ENCODE data around the gene LCLAT1.

DNA sequence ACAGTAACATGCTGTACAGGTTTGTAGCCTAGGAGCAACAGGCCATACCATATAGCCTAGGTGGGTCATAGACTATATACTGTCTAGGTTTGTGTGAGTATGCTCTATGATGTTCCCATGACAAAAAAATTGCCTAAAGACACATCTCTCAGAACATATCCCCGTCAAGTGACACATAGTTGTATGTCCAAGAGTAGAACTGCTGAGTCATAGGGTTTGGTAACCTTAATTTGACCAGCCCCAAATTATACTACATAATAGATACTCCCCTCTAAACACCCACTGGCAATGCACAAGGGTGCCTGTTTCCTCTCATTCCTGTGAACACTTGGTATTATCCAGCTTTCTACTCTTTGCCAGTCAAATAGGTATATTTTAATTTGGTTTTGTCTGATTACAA lies 161.6 kb downstream of the LCLAT1 start:
- TF ChIP-seq, protein P1, sequence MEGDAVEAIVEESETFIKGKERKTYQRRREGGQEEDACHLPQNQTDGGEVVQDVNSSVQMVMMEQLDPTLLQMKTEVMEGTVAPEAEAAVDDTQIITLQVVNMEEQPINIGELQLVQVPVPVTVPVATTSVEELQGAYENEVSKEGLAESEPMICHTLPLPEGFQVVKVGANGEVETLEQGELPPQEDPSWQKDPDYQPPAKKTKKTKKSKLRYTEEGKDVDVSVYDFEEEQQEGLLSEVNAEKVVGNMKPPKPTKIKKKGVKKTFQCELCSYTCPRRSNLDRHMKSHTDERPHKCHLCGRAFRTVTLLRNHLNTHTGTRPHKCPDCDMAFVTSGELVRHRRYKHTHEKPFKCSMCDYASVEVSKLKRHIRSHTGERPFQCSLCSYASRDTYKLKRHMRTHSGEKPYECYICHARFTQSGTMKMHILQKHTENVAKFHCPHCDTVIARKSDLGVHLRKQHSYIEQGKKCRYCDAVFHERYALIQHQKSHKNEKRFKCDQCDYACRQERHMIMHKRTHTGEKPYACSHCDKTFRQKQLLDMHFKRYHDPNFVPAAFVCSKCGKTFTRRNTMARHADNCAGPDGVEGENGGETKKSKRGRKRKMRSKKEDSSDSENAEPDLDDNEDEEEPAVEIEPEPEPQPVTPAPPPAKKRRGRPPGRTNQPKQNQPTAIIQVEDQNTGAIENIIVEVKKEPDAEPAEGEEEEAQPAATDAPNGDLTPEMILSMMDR (IDR thresholded peaks at IDR 0.05): no peak
- TF ChIP-seq EZH2phosphoT487 (IDR thresholded peaks at IDR 0.05) (no peak), EZH2 (IDR thresholded peaks at IDR 0.05) (no peak)
